ENCODE measurements around the gene HEPHL1. TPM values are rescaled to one million over a fixed set of nuclear protein-coding genes. Genes with fewer than 3 reads are reported as not detected.

Gene HEPHL1
- polyA plus RNA-seq, 3 donors = not detected

GRCh38 chr11:94010136-94010535, 11.0 kb upstream of the HEPHL1 start:
- H2AFZ ChIP-seq (ENCODE audit: insufficient read depth, low read depth, low read length, poor library complexity, severe bottlenecking) = no peak overlapping the region
- Mint-ChIP-seq H3K4me1 (no peaks in the 10 kb centered on the region), H3K9me3 (peaks cover 3 to 23% (median 13%) of the 10 kb centered on the region in 7 donors), H3K4me3 (no peak overlapping the region), H3K27ac (no peak overlapping the region), H3K27me3 (ENCODE audit: low read depth in 3 of 3) (peaks cover 0 to 2% (median 0%) of the 10 kb centered on the region in 3 donors), H3K36me3 (no peaks in the 10 kb centered on the region)
- no peak overlapping the region for H3K9ac ChIP-seq (ENCODE audit: insufficient read depth, low read length, poor library complexity, severe bottlenecking)
- H3K27me3 ChIP-seq (ENCODE audit: control insufficient read depth in 2 of 2, insufficient read depth in 2 of 2, low read length in 2 of 2) = no peaks in the 10 kb centered on the region
- peaks cover 6 to 8% of the 10 kb centered on the region in 2 donors for H3K9me3 ChIP-seq (replicated peaks in 1 of 2; ENCODE audit: control insufficient read depth in 1 of 2, insufficient read depth in 1 of 2, low read length in 2 of 2)
- H4K20me1 ChIP-seq (ENCODE audit: insufficient read depth, low read length) = no peaks in the 10 kb centered on the region
- H3K4me3 ChIP-seq (replicated peaks in 1 of 3; ENCODE audit: low read depth in 2 of 3, low read length in 3 of 3) = no peak overlapping the region
- no peaks in the 10 kb centered on the region for H3K36me3 ChIP-seq (replicated peaks in 1 of 2; ENCODE audit: control insufficient read depth in 1 of 2, insufficient read depth in 2 of 2, low read length in 2 of 2)
- WGBS (ENCODE audit: insufficient coverage) = 67% methylated on average over 1 of the region's 1 CpG
- no peak overlapping the region for H3K4me2 ChIP-seq (replicated peaks; ENCODE audit: extremely low read depth, low read length, poor library complexity, severe bottlenecking)
- no peak for TF ChIP-seq CTCF (IDR thresholded peaks at IDR 0.05)
- intact Hi-C loops (cut with micrococcal nuclease) = no loop called here
- no peaks in the 10 kb centered on the region for H3K4me1 ChIP-seq (ENCODE audit: control insufficient read depth in 1 of 2, insufficient read depth in 2 of 2, low read length in 2 of 2)
- H3K79me2 ChIP-seq (ENCODE audit: insufficient read depth, low read length) = no peaks in the 10 kb centered on the region
- H3K27ac ChIP-seq (ENCODE audit: low read depth in 1 of 2, low read length in 2 of 2) = no peak overlapping the region
- DNase-seq = no peak

GRCh38 chr11:94011478-94011877, 9.7 kb upstream of the HEPHL1 start:
- H3K27me3 Mint-ChIP-seq (ENCODE audit: low read depth in 3 of 3) = peaks cover 0 to 2% (median 0%) of the 10 kb centered on the region in 3 donors
- no peaks in the 10 kb centered on the region for H3K27me3 ChIP-seq (ENCODE audit: control insufficient read depth in 2 of 2, insufficient read depth in 2 of 2, low read length in 2 of 2)
- intact Hi-C loops (cut with micrococcal nuclease) = no loop called here
- peak overlapping the region in 1 of 7 donors; percentile 42 for H3K27ac Mint-ChIP-seq
- H3K79me2 ChIP-seq (ENCODE audit: insufficient read depth, low read length) = no peaks in the 10 kb centered on the region
- H3K9me3 Mint-ChIP-seq = peaks cover 3 to 20% (median 15%) of the 10 kb centered on the region in 7 donors
- no peaks in the 10 kb centered on the region for H4K20me1 ChIP-seq (ENCODE audit: insufficient read depth, low read length)
- H3K36me3 Mint-ChIP-seq = no peaks in the 10 kb centered on the region
- H3K4me3 Mint-ChIP-seq = no peak overlapping the region
- no peak overlapping the region for H3K4me2 ChIP-seq (replicated peaks; ENCODE audit: extremely low read depth, low read length, poor library complexity, severe bottlenecking)
- H3K9me3 ChIP-seq (replicated peaks in 1 of 2; ENCODE audit: control insufficient read depth in 1 of 2, insufficient read depth in 1 of 2, low read length in 2 of 2) = peaks cover 6 to 8% of the 10 kb centered on the region in 2 donors
- no peaks in the 10 kb centered on the region for H3K4me1 ChIP-seq (ENCODE audit: control insufficient read depth in 1 of 2, insufficient read depth in 2 of 2, low read length in 2 of 2)
- WGBS (ENCODE audit: insufficient coverage) = no CpG with 5 or more reads among the region's 3 CpGs
- no peak overlapping the region for H3K27ac ChIP-seq (ENCODE audit: low read depth in 1 of 2, low read length in 2 of 2)
- H2AFZ ChIP-seq (ENCODE audit: insufficient read depth, low read depth, low read length, poor library complexity, severe bottlenecking) = no peak overlapping the region
- no peak for DNase-seq
- no peaks in the 10 kb centered on the region for H3K4me1 Mint-ChIP-seq
- TF ChIP-seq CTCF (IDR thresholded peaks at IDR 0.05) = no peak
- H3K9ac ChIP-seq (ENCODE audit: insufficient read depth, low read length, poor library complexity, severe bottlenecking) = no peak overlapping the region
- H3K36me3 ChIP-seq (replicated peaks in 1 of 2; ENCODE audit: control insufficient read depth in 1 of 2, insufficient read depth in 2 of 2, low read length in 2 of 2) = no peaks in the 10 kb centered on the region
- no peak overlapping the region for H3K4me3 ChIP-seq (replicated peaks in 1 of 3; ENCODE audit: low read depth in 2 of 3, low read length in 3 of 3)

Measured in CD14-positive monocyte (primary cell).